C4-2B (cell line): ENCODE measurements around the gene HTT.

Experiments used
- H3K27ac ChIP-seq: fragments of 450-650 bp; 2 replicates; pipeline ENCODE4 v1.5.1; 2017
- ZFX ChIP-seq: fragments of 450-650 bp; IDR thresholded peaks from 2 replicates; pipeline ENCODE4 v1.6.1; 2017
- TF ChIP-seq, protein P1 (sequence below): fragments of 450-650 bp; conservative IDR thresholded peaks from 2 replicates; pipeline ENCODE4 v1.5.1; 2017; ENCODE audit warnings: mild to moderate bottlenecking

Gene HTT

DNA sequence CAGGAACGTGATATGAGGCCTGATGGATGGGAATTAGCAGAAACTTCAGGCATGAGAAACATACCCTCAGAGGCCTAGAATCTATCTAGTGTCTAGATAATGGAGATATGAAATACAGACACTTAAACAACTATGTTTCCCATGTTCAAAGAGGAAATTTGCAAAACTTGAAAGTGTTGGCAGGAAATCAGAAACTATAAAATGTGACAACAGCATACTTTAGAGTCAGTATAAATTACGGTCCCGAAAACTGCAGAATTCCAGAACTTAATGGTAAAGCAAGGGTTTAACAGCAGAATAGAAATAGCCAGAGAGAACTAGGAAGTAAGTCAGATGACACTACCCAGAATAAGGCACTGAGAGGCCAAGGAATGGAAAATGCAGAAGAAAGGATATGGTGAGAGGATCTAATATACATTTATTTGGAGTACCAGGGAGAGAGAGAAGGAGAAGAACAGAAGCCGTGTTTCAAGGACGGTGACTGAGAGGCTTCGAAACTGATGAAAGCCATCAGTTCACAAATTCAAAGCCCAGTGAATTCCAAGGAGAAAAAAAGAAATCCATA, 7.6 kb upstream of the HTT start:
- no peak for TF ChIP-seq ZFX
- TF ChIP-seq, protein P1, sequence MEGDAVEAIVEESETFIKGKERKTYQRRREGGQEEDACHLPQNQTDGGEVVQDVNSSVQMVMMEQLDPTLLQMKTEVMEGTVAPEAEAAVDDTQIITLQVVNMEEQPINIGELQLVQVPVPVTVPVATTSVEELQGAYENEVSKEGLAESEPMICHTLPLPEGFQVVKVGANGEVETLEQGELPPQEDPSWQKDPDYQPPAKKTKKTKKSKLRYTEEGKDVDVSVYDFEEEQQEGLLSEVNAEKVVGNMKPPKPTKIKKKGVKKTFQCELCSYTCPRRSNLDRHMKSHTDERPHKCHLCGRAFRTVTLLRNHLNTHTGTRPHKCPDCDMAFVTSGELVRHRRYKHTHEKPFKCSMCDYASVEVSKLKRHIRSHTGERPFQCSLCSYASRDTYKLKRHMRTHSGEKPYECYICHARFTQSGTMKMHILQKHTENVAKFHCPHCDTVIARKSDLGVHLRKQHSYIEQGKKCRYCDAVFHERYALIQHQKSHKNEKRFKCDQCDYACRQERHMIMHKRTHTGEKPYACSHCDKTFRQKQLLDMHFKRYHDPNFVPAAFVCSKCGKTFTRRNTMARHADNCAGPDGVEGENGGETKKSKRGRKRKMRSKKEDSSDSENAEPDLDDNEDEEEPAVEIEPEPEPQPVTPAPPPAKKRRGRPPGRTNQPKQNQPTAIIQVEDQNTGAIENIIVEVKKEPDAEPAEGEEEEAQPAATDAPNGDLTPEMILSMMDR: no peak
- H3K27ac ChIP-seq: no peak overlapping the region

DNA sequence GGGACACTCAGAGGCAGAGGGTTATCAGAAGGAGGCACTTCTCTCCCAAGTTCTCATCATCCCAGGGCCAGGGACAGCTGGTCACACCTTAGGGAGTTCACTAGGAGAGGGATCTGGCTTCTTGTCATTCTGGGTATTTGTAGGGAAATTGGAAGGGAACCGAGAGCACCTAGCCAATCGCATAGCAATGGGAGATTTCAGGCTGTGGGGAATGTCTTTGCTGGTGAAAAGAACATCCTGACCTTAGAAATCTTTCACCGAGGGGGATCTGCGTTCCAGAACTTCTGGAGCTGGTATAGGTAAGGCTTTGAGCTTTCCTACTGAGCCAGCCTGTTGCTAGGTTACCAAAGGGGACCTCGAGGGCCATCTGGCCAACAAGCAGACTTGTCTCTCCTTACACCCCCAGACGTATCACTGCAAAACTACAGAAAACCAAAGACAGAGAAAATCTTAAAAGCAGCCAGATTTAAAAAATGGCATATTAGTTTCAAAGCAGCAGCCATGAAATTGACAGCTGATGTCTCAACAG, 6.9 kb upstream of the HTT start:
- H3K27ac ChIP-seq: no peak overlapping the region
- no peak for TF ChIP-seq ZFX
- TF ChIP-seq, protein P1: no peak

DNA sequence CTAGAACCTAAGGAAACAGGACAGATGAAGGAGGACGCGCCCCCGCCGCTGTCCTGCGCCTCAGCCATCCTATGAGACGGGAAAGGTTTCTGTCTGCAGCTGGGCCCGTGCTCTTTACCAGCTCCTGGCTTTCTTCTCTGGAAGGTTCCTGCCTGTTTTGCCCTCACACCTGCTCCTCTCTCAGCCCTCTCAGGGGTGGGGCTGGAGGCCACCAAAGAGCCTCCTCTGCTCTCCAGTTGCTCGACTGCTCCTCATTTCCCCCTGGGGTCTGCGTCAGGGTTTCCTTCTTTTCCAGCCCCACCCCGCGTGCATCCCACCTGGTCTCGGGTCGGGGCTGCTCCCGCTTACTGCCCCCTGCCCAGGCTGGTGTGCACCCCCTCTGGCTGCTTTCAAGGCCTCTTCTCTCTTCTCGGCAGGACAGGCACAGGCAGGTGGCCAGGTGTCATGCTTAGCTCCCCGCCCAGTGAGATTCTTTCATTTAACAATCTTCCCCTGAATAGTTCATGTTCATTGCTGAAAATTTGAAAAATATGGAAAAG, 4.8 kb upstream of the HTT start:
- no peak overlapping the region for H3K27ac ChIP-seq
- TF ChIP-seq, protein P1: no peak
- TF ChIP-seq ZFX: no peak

DNA sequence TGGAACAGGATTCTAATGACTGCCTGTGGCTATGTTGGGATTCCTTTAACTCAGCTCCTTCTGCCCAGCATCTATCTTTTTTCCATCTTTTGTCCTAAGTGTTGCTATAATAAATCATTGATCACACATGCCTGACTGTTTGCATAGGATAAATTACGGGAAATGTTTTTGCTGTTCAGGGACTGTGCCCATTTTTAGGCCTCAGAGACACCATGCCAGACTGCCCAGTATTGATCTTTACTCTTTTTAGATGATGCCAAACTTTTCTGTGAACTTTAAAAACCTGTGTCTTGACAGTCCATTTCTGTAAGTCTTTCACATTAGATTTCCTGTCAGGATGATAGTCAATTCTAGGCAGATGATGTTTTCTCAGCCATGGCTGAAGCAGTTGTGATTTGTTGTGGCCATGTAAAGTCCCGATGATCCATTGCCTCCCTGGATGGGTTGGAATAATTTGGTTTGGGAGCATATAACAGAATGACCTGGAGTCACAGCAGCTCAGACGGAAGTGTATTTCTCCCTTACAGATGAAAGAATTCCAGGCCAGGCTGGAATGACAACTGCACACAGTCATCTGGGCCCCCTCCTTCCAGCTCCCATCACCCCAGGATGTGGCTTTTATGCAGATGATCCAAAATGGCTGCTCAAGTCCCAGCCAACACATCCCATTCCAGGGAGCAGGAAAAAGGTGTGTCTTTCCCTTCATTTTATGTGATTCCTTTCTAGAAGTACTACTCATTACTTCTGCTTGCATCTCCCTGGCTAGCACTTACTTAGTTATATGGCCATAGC, 3.6 kb upstream of the HTT start:
- no peak overlapping the region for H3K27ac ChIP-seq
- TF ChIP-seq, protein P1: no peak

DNA sequence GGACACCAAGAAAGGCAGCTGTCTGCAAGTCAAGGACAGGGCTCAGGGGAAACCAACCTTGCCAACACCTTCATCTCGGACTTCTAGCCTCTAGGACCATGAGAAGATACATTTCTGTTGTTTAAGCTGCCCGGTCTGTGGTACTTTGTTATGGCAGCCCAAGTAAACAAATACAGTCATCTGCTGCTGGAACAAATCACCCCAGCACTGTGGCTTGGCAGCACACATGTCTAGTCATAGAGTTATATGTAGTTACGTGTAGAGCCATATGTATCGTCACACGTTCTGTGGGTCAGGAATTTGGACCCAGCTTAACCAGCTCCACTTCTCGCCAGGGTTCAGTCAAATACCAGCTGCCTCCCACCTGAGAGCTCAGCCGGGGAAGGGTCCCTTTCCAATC, 2.7 kb upstream of the HTT start:
- TF ChIP-seq, protein P1: no peak
- no peak for TF ChIP-seq ZFX
- no peak overlapping the region for H3K27ac ChIP-seq

DNA sequence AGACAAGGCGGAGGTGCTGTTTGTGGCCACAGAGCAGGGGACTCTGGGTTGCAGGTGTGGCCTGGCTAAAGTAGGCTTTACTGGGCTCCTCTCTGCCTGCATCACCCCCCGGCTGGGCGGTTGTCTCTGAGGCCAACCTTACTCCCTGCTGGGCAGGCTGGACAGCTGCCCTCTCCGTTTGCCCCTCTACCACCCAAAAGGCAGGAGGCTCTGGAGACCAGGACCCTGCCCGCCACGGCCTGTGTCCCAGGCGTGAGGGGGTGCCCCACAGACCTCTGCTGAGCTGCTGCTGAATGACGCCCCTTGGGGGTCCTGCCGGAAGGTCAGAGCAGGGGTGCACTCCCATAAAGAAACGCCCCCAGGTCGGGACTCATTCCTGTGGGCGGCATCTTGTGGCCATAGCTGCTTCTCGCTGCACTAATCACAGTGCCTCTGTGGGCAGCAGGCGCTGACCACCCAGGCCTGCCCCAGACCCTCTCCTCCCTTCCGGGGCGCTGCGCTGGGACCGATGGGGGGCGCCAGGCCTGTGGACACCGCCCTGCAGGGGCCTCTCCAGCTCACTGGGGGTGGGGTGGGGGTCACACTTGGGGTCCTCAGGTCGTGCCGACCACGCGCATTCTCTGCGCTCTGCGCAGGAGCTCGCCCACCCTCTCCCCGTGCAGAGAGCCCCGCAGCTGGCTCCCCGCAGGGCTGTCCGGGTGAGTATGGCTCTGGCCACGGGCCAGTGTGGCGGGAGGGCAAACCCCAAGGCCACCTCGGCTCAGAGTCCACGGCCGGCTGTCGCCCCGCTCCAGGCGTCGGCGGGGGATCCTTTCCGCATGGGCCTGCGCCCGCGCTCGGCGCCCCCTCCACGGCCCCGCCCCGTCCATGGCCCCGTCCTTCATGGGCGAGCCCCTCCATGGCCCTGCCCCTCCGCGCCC, 1.1 kb upstream of the HTT start:
- peak overlapping the region; percentile 77 for H3K27ac ChIP-seq
- TF ChIP-seq, protein P1: peak; percentile 18
- TF ChIP-seq ZFX: no peak
